RWPE1 (cell line): ENCODE results near the gene SCLT1.

Source experiments
- CTCF ChIA-PET: fragments of 350-600 bp; sonication (Branson Sonifier 250); formaldehyde crosslinking; extraction: SDS; loops from one replicate; lab custom pipeline; 2021; lab: Yijun Ruan, JAX
- POLR2A ChIA-PET: fragments of 400-600 bp; formaldehyde crosslinking; extraction: SDS; loops from one replicate; lab custom pipeline; 2020; ENCODE audit warnings: antibody characterized with exemption; ENCODE audit not compliant: low non-redundant PET; lab: Yijun Ruan, JAX
- DNase-seq: peaks from one replicate; pipeline ENCODE4 v3.0.0; 2012; ENCODE audit warnings: low spot score
- H3K27ac ChIP-seq: fragments of 450-650 bp; 2 replicates; pipeline ENCODE4 v1.5.1; 2017
- TF ChIP-seq, protein P1 (sequence below): fragments of 450-650 bp; conservative IDR thresholded peaks from 2 replicates; pipeline ENCODE4 v1.5.1; 2017; ENCODE audit warnings: low read depth, mild to moderate bottlenecking

The SCLT1 gene

DNA sequence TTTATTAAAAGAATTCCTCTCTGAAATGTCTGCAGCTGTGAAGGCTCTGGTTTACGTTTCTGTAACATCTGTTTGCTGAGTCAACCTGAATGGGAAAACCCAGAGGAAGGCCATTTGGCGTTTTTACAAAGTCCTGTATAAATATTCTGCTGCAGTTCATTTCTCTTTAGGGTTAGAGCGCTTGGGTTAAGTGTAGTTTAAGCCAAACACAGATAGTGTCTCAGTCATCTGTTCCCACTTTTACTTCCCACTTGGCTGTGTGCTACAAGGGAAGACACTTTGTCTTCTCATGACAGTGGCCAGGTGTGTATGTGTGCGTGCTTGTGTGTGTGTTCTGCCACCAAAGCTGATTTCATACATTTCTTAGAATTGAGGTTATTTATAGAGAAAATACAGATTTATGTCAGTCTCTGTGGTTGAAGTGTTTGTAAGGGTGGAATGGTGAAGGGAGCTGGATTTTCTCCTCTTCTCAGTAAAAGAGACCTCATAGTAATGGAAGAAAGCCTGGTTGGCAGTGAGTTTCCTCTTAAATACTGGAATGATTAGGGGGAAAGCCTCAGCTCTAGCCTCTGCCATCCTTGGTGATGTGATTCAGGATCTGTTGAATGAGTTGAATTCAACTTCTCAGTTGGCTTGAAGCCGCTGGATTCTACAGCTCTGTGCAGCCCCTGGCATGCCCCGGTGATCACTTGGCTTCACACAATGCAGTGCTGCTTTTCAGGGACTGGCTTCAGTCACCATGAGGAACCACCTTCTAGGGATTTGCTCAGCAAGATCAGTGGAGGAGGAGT is 233.3 kb downstream of the SCLT1 start:
- CTCF ChIA-PET: interaction anchor here (0.5 to 0.6 kb wide), 2 partner anchors 28 to 372 kb away, joined by 3 read pairs; no protein-coding TSS in a partner anchor
- no peak overlapping the region for H3K27ac ChIP-seq
- POLR2A ChIA-PET: no interaction called here
- TF ChIP-seq, protein P1, sequence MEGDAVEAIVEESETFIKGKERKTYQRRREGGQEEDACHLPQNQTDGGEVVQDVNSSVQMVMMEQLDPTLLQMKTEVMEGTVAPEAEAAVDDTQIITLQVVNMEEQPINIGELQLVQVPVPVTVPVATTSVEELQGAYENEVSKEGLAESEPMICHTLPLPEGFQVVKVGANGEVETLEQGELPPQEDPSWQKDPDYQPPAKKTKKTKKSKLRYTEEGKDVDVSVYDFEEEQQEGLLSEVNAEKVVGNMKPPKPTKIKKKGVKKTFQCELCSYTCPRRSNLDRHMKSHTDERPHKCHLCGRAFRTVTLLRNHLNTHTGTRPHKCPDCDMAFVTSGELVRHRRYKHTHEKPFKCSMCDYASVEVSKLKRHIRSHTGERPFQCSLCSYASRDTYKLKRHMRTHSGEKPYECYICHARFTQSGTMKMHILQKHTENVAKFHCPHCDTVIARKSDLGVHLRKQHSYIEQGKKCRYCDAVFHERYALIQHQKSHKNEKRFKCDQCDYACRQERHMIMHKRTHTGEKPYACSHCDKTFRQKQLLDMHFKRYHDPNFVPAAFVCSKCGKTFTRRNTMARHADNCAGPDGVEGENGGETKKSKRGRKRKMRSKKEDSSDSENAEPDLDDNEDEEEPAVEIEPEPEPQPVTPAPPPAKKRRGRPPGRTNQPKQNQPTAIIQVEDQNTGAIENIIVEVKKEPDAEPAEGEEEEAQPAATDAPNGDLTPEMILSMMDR: no peak
- no peak for DNase-seq

DNA sequence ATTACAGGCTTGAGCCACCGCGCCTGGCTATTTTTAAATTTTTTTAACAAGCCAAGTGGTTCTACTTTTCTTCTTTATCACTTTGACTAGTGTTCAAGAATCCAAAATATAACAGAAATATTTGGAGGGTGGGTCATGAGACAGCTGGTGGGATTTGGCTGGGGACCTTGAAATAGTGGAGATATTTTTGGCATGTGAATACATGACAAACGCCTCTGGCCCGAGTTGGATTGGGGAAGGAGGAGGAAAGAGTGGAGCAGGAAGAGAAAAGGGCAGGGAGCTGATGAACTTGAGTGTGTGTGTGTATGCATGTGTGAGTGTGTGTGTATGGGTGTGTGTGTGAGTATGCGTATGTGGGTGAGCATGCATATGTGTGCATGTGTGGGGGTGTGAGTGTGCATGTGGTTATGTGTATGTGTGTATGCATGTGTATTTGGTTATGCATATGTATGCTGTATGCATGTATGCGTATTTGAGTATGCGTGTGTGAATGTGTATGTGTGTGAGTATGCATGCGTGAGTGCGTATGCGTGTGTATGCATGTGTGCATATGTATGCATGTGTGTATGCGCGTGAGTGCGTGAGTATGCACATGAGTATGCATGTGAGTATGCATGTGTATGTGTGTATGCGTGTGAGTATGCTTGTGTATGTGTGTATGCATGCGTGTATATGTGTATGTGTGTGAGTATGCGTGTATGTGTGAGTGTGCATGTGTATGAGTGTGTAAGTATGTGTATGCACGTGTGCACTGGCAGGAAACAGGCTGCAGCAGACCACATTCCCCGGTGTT is 234.3 kb downstream of the SCLT1 start:
- no peak for DNase-seq
- H3K27ac ChIP-seq: no peak overlapping the region
- ChIA-PET POLR2A (no interaction called here), CTCF (no interaction called here)
- TF ChIP-seq, protein P1: no peak

DNA sequence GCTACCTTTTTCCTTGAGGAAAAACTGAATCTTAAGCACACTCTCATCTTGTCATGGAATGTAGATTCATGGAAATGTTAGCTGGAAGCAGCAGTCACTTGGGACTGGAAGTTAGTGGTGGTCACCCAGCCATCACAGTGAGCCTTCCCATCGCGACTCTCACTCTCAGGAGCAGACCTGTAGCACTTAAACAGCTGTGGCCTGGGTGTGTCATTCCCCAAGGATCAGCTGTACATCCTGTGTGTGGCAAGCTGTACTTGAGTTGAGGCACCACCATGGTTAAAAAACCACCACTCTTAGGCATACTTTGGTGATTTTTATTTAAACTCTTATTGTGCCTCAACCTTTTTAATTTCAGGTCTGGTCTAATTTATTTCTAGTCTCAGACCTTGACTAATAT is 237.1 kb downstream of the SCLT1 start:
- ChIA-PET CTCF (interaction anchor here (0.6 kb wide), 1 partner anchor 399 kb away, joined by 4 read pairs; no protein-coding TSS in a partner anchor), POLR2A (no interaction called here)
- H3K27ac ChIP-seq: no peak overlapping the region
- DNase-seq: no peak
- TF ChIP-seq, protein P1: no peak

DNA sequence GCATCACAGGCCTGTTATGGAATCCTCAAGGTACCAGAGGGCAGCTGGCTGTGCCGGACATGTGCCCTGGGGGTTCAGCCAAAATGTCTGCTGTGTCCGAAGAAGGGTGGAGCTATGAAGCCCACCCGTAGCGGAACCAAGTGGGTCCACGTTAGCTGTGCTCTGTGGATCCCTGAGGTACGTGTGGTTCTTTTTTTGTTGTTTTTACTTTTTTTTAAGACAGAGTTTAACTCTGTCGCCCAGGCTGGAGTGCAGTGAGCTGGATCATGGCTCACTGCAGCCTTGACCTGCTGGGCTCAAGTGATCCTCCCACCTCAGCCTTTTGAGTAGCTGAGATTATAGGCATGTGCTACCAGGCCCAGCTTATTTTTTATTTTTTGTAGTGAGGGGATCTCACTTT is 237.7 kb downstream of the SCLT1 start:
- TF ChIP-seq, protein P1: no peak
- H3K27ac ChIP-seq: no peak overlapping the region
- ChIA-PET CTCF (interaction anchor here (0.6 kb wide), 1 partner anchor 399 kb away, joined by 4 read pairs; no protein-coding TSS in a partner anchor), POLR2A (no interaction called here)
- DNase-seq: no peak

DNA sequence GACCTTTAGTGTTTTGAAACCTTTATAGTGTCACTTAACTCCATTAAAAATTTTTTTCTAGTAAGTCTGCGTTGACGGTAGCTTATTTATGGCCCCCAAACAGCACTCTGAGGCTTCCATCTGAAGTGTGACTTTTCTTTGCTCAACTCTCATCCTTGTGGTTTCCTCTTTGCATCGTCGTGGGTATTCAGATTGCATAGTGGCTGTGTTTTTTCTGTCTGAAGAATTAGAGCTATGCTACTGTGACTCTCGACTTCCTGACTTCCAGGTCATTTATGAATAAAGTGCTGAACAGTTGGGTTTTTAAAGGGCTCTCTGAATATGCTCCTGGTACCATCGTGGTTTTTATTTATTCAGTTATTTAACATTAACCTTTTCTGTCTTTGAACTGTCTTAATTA is 238.9 kb downstream of the SCLT1 start:
- POLR2A ChIA-PET: no interaction called here
- no peak overlapping the region for H3K27ac ChIP-seq
- TF ChIP-seq, protein P1: no peak
- CTCF ChIA-PET: no interaction called here
- DNase-seq: no peak

DNA sequence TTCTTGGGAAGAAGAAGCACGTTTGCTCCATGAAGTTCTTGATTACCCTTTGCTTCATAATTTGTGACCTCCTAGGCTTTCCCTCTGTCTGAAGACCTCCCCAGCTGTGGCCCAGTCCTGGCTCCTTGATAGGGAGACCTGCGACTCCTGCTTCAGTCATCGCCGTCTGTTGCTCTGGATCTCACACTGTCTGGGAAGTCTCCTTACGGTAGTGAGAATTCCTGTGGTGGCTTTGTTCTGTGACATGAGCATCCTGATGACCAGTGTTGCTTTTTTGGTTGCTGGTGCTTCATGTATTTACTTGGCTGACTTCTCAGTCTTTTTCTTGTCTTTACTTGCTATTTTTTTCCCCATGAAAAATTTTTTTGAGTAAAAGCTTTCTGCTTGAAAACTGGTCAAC is 239.6 kb downstream of the SCLT1 start:
- DNase-seq: no peak
- H3K27ac ChIP-seq: no peak overlapping the region
- POLR2A ChIA-PET: no interaction called here
- TF ChIP-seq, protein P1: no peak
- CTCF ChIA-PET: interaction anchor here (1.2 kb wide), 1 partner anchor 9 kb away, joined by 3 read pairs; no protein-coding TSS in a partner anchor
